ENCODE measurements around the gene RBMS1. TPM values are rescaled to one million over a fixed set of nuclear protein-coding genes. Genes with fewer than 3 reads are reported as not detected.

RBMS1 gene
- total RNA-seq, 3 donors from 2014 or later, result 9.7 to 58.3 (median 21.6) TPM

DNA sequence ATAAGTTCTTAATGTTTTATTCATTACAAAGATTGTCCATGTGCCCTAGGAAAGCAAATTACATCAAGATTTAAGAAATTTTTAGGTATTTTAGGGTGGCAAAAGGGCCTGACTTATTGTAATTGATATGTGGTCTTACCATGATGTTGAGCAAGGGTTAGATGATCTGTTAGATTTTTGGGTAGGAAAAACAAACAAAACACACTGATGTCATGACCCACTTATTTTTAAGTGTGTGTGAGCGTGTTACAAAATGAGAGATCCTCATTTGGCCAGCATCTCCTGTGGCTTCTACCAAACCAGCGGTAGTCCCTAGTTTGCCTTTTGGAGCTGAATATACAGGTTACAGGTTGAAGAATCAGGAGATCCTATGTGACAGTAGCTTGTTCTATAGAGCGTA, 203.8 kb downstream of the RBMS1 start:
- no peak for DNase-seq
- Histone ChIP-seq H3K4me3 (no peak overlapping the region), H3K9me3 (no peaks in the 10 kb centered on the region), H3K4me1 (ENCODE audit: low read depth) (no peaks in the 10 kb centered on the region), H3K36me3 (ENCODE audit: low read depth) (no peaks in the 10 kb centered on the region)
- ATAC-seq, result no peak
- TF ChIP-seq, protein P1, sequence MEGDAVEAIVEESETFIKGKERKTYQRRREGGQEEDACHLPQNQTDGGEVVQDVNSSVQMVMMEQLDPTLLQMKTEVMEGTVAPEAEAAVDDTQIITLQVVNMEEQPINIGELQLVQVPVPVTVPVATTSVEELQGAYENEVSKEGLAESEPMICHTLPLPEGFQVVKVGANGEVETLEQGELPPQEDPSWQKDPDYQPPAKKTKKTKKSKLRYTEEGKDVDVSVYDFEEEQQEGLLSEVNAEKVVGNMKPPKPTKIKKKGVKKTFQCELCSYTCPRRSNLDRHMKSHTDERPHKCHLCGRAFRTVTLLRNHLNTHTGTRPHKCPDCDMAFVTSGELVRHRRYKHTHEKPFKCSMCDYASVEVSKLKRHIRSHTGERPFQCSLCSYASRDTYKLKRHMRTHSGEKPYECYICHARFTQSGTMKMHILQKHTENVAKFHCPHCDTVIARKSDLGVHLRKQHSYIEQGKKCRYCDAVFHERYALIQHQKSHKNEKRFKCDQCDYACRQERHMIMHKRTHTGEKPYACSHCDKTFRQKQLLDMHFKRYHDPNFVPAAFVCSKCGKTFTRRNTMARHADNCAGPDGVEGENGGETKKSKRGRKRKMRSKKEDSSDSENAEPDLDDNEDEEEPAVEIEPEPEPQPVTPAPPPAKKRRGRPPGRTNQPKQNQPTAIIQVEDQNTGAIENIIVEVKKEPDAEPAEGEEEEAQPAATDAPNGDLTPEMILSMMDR (IDR thresholded peaks at IDR 0.05), result no peak
- intact Hi-C loops (cut with DNase I, micrococcal nuclease), result no loop called here

DNA sequence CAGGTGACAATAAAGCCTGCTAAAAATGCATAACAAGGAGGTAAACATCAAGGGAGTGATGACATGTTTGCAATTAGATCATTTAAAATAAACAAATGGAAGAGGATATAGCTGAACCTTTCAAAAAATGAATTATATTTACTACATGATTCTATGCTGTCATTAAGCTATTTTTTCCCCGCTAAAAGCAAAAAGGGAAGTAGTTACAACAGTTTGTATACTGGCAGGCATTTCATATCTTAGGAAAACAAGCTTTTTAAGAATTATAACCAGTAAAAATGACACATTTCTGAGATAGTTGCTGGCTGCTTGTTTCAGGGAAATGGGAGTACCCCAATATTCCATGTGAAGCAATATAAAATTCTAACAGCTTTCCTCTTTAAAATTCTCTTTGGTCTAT, 204.5 kb downstream of the RBMS1 start:
- ATAC-seq, result no peak

DNA sequence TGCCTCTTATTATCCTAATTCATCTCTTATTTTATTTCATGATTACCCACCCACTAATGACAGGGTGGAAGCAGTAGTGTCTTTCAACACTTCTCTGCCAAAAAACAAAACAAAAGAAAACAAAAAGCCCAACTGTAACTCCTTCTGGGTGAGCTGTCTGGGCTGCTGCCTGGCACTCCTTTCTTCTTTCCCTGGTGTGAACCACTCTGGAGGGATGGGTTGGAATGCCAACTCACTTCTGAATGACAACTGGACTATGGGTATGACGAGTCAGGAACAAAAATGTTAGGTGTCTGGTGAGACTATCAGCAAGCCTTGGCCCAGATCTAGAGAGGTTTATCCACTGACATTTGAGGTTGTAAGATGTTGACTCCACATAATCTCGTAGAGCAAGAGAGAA, 205.3 kb downstream of the RBMS1 start:
- H3K4me1 ChIP-seq (ENCODE audit: low read depth), result no peaks in the 10 kb centered on the region
- TF ChIP-seq, protein P1 (IDR thresholded peaks at IDR 0.05), result no peak
- no peak overlapping the region for H3K4me3 ChIP-seq
- no peaks in the 10 kb centered on the region for H3K9me3 ChIP-seq
- intact Hi-C loops (cut with DNase I, micrococcal nuclease), result no loop called here
- DNase-seq (no peak), ATAC-seq (no peak)
- no peaks in the 10 kb centered on the region for H3K36me3 ChIP-seq (ENCODE audit: low read depth)

More for the DNA sequence above, 204.5 kb downstream of the RBMS1 start:
- DNase-seq, result no peak
- intact Hi-C loops (cut with DNase I, micrococcal nuclease), result no loop called here
- Histone ChIP-seq H3K36me3 (ENCODE audit: low read depth) (no peaks in the 10 kb centered on the region), H3K4me1 (ENCODE audit: low read depth) (no peaks in the 10 kb centered on the region), H3K4me3 (no peak overlapping the region), H3K9me3 (no peaks in the 10 kb centered on the region)
- TF ChIP-seq, protein P1 (IDR thresholded peaks at IDR 0.05), result no peak

DNA sequence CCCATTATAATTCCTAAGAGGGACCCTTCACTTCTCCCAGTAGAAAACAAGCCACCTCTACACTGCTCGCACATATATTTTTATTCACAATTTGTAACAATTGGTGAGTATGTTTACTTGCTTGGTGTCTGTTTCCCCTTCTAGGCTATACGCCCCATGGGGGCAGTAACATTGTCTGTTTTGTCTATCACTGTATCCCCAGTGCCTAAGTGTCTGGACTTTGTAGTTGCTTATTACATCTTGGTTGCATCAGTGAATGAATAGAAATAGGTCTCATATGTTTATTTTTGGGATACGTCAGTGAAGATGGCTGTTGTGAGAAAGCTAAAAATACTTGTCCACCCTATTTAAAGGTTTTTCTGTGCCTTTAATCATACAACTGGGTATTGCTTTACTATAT, 206.1 kb downstream of the RBMS1 start:
- no peaks in the 10 kb centered on the region for H3K4me1 ChIP-seq (ENCODE audit: low read depth)
- H3K9me3 ChIP-seq, result no peaks in the 10 kb centered on the region
- no peak for ATAC-seq
- H3K4me3 ChIP-seq, result no peak overlapping the region
- DNase-seq, result no peak
- TF ChIP-seq, protein P1 (IDR thresholded peaks at IDR 0.05), result no peak
- H3K36me3 ChIP-seq (ENCODE audit: low read depth), result no peaks in the 10 kb centered on the region
- intact Hi-C loops (cut with DNase I, micrococcal nuclease), result no loop called here

DNA sequence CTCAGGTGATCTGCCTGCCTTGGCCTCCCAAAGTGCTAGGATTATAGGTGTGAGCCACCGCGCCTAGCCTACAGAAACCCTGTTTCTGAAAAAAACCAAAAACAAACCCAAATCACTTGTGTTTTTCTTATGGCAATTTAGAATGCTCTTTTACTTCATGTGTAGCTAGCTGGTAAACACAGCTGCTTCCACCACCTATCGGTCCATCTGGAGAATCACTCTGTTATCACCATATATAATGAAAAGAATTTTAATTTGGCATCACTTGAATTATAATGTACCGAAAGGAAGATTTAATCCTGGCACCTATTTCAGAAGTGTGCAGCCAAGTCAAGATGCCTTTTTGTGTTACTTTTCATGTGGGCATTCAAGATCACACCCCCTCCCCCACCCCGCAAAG, 207.1 kb downstream of the RBMS1 start:
- H3K36me3 ChIP-seq (ENCODE audit: low read depth), result no peaks in the 10 kb centered on the region
- TF ChIP-seq, protein P1 (IDR thresholded peaks at IDR 0.05), result no peak
- DNase-seq, result no peak
- no peaks in the 10 kb centered on the region for H3K9me3 ChIP-seq
- intact Hi-C loops (cut with DNase I, micrococcal nuclease), result no loop called here
- ATAC-seq, result no peak
- H3K4me3 ChIP-seq, result no peak overlapping the region
- no peaks in the 10 kb centered on the region for H3K4me1 ChIP-seq (ENCODE audit: low read depth)

DNA sequence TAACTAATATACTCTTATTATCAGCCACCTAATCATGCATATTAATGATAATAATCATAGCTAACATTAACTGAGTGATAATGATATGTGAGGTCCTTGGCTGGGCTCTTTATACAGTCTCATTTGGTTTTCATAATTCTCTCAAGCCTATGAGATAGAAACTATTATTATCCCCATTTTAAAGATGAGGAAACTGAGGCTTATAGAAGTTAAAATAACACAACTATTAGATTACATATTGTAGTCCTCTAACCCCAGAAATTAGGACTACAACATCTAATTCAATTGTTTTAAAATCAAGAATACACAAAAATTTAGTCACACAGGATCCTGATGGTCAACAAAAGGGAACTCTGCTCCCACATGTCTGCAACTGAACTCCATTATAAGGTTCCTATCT, 209.9 kb downstream of the RBMS1 start:
- H3K4me3 ChIP-seq, result no peak overlapping the region
- DNase-seq (no peak), ATAC-seq (no peak)
- no peaks in the 10 kb centered on the region for H3K4me1 ChIP-seq (ENCODE audit: low read depth)
- TF ChIP-seq, protein P1 (IDR thresholded peaks at IDR 0.05), result no peak
- no peaks in the 10 kb centered on the region for H3K9me3 ChIP-seq
- H3K36me3 ChIP-seq (ENCODE audit: low read depth), result no peaks in the 10 kb centered on the region
- intact Hi-C loops (cut with DNase I, micrococcal nuclease), result no loop called here

Measured in mucosa of descending colon (tissue), 3 donors.